IPS DF 6.9 (cell line): ENCODE results near the gene ZYX.

Source experiments
- DNase-seq: peaks from one replicate; pipeline ENCODE4 v3.0.0-alpha.2; 2013; ENCODE audit warnings: low read depth, low spot score
- H3K27ac ChIP-seq: one replicate; pipeline ENCODE4 v1.5.1; 2013; ENCODE audit warnings: low read length, control low read depth
- H3K27me3 ChIP-seq: 2 replicates; pipeline ENCODE4 v1.6.1; 2013; ENCODE audit warnings: mild to moderate bottlenecking, low read length; ENCODE audit not compliant: control insufficient read depth, insufficient read depth
- H3K36me3 ChIP-seq: 2 replicates; pipeline ENCODE4 v1.6.1; 2013; ENCODE audit warnings: low read length; ENCODE audit not compliant: control insufficient read depth, insufficient read depth
- H3K4me1 ChIP-seq: 2 replicates; pipeline ENCODE4 v1.6.1; 2013; ENCODE audit warnings: low read length; ENCODE audit not compliant: control insufficient read depth, insufficient read depth
- H3K4me3 ChIP-seq: 2 replicates; pipeline ENCODE4 v1.5.1; 2013; ENCODE audit warnings: mild to moderate bottlenecking, low read length
- H3K9me3 ChIP-seq: 2 replicates; pipeline ENCODE4 v1.6.1; 2013; ENCODE audit warnings: low read length, inconsistent platforms; ENCODE audit not compliant: control insufficient read depth, insufficient read depth
- WGBS: extraction: QIAGEN DNeasy Blood & Tissue Kit; methylation state at CpG from one replicate; pipeline ENCODE4 v1.1.7; 2013; ENCODE audit warnings: mixed read lengths, missing lambda C conversion rate; ENCODE audit not compliant: insufficient read length, insufficient coverage; 5-methylcytosine and 5-hydroxymethylcytosine counted together

ZYX gene

DNA sequence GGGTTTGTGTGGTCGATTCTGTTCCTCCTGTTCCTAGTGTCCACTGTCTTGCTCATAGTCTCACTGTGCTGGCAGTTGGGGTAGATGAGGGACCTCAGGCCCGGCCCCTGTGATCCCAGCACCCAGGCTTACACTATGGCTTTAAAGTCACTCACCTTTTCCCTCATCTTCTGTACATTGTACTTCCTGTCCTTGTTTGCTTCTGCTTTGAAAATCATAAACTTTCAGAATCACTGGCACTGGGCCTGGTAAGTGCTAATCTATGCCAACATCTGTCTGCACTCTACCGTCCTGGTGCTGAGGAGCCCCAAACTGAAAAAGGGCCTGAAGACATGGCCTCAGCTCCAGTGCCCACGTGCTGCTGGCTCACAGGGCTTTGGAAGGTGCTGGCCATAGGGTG lies 56.4 kb downstream of the ZYX start:
- WGBS, result no CpG with 5 or more reads among the region's 4 CpGs
- Histone ChIP-seq H3K4me3 (no peak overlapping the region), H3K27me3 (no peaks in the 10 kb centered on the region), H3K36me3 (no peaks in the 10 kb centered on the region), H3K27ac (no peak overlapping the region), H3K9me3 (no peaks in the 10 kb centered on the region), H3K4me1 (peaks cover 2% of the 10 kb centered on the region; the same call in 1 of the 2 replicates)
- DNase-seq, result no peak

DNA sequence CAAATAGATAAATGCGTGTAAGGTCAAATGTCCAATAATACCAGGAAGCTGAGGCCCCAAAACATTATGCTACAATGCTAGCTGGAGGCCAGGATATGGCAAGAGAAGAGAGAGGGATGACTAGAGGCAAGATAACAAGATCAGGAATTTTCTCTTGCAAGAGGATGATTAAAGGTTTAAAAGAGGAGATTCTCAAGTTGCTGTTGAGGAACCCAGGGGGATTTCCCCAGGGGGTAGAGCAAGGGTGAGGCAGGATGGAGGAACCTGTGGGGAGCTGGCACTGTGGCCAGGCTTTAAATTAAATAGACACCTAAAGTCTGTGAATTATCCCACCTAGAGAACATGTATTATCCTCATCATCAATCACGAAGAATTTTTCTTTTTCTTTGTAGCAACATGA lies 58.7 kb downstream of the ZYX start:
- H3K4me3 ChIP-seq, result no peak overlapping the region
- H3K27ac ChIP-seq, result no peak overlapping the region
- no peak for DNase-seq
- H3K27me3 ChIP-seq, result no peaks in the 10 kb centered on the region
- no peaks in the 10 kb centered on the region for H3K9me3 ChIP-seq
- H3K4me1 ChIP-seq, result peaks cover 2% of the 10 kb centered on the region; the same call in 1 of the 2 replicates
- no CpG with 5 or more reads among the region's 2 CpGs for WGBS
- no peaks in the 10 kb centered on the region for H3K36me3 ChIP-seq
